Adrenal gland (tissue), 12 donors: ENCODE results near the gene NXPH1. TPM values are rescaled to one million over a fixed set of nuclear protein-coding genes. Genes with fewer than 3 reads are reported as not detected.
A peak's percentile ranks its signal among the peaks of the same experiment; 100 is the strongest.

Experiments
- DNase-seq, 7 donors: peaks; one replicate each; pipeline ENCODE4 v3.0.0-alpha.2; 2019 to 2020
- H3K27ac ChIP-seq, 5 donors: fragments of 200-600 bp; sonication (generic) in 4 of 5; 1 replicate in 3 of 5; 2 replicates in 2 of 5; pipeline versions ENCODE4 v1.5.1 to v1.8.0; 2016 to 2020; ENCODE audit warnings: mild to moderate bottlenecking in 1 of 5
- H3K27me3 ChIP-seq: fragments of 200-600 bp; 2 replicates; pipeline ENCODE4 v1.8.0; 2021
- H3K36me3 ChIP-seq, 2 donors: fragments of 200-600 bp; replicated peaks in 1 of 2; 1 replicate in 1 of 2; 2 replicates in 1 of 2; pipeline versions ENCODE4 v1.5.1 to v1.8.0; 2018 to 2022
- H3K4me1 ChIP-seq, 2 donors: fragments of 200-600 bp; replicated peaks in 1 of 2; 1 replicate in 1 of 2; 2 replicates in 1 of 2; pipeline versions ENCODE4 v1.5.1 to v1.8.0; 2018 to 2021
- H3K4me3 ChIP-seq, 4 donors: fragments of 200-600 bp; sonication (generic) in 3 of 4; one replicate each; pipeline ENCODE4 v1.5.1; 2016 to 2018
- H3K9me3 ChIP-seq, 3 donors: fragments of 200-600 bp; sonication (generic) in 1 of 3; replicated peaks in 1 of 3; 1 replicate in 2 of 3; 2 replicates in 1 of 3; pipeline versions ENCODE4 v1.5.1 to v1.8.0; 2016 to 2021
- POLR2A ChIP-seq, 2 donors: fragments of 450-650 bp; IDR thresholded peaks; one replicate each; pipeline ENCODE4 v1.6.1; 2017; ENCODE audit warnings: antibody characterized with exemption in 2 of 2, mild to moderate bottlenecking in 2 of 2, moderate library complexity in 1 of 2
- WGBS, 4 donors: extraction: QIAGEN DNeasy Blood & Tissue Kit in 2 of 4; methylation state at CpG; one replicate each; pipeline versions ENCODE4 v1.1.5 to v1.1.7; 2013 to 2017; 5-methylcytosine and 5-hydroxymethylcytosine counted together
- intact Hi-C, 2 donors: fragments of 100-400 bp; cut with DNase I; formaldehyde crosslinking; loops; one replicate each; pipeline versions ENCODE4 v1.14.1 to v1.15.0; 2022 to 2023
- polyA plus RNA-seq, 3 donors: library from polyadenylated mRNA; stranded (reverse); fragments of 200-250 nt in 2 of 3; fragments of 350-450 nt in 1 of 3; fragmentation: Illumina TruSeq in 1 of 3; extraction: RNeasy Lipid Tissue Mini Kit (QIAGEN cat#74804) in 1 of 3; gene quantifications; one replicate each; pipeline ENCODE4 v1.2.3, GENCODE V29; 2013 to 2014
- total RNA-seq, 9 donors: library from RNA; depleted of rRNA in 4 of 9; stranded (reverse); fragments of >200 nt in 4 of 9; fragments of 120-200 nt in 1 of 9; fragmentation: NEBNext Ultra II Directional in 1 of 9; extraction: Animal tissue kit (Norgen Biotek cat#: 25700) in 1 of 9; gene quantifications; one replicate each; pipeline versions ENCODE4 v1.1.0 to v1.2.4, GENCODE V29; 2013 to 2023
- TF ChIP-seq, protein P1 (sequence below), 6 experiments: fragments of 450-650 bp in 4 of 6; fragments of 200-600 bp in 2 of 6; sonication (generic) in 1 of 6; IDR thresholded peaks; 1 replicate in 5 of 6; 2 replicates in 1 of 6; pipeline versions ENCODE4 v1.5.1 to v1.8.0; 2016 to 2021; ENCODE audit warnings: antibody characterized with exemption in 6 of 6, mild to moderate bottlenecking in 2 of 6, moderate library complexity in 1 of 6
- donor health status: healthy with polysubstance abuse.
- donor health status: Bipolar disorder and iron deficiency.
- donor health status: DM: yes; HTN: yes; CAD: no.
- donor health status: DM: no; HTN: no; CAD: no.
- donor health status: DM: no; HTN: no; CAD: no.
- donor health status: DM: yes; HTN: yes; CAD: no.

Gene NXPH1
- total and polyA plus RNA-seq, 12 donors, result 6.8 to 80.2 (median 40.7) TPM

DNA sequence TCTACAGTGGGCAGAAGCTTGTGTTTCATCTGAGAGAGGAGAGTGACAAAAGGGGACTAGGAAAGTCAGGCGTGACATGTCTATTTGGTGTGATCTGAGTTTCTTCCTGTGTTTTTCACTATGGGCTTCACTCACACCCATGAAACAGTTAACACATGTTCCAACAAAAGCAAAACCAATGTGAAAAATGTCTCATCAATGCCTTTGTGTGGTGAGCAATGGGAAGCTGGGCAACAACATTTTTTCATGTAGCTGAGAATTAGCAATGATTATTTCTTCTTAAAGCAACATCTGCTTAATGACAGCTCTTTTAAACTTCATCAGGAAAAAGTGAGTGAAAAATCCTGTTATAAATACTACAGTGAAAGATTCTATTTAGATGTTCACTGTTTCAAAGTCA, 76.2 kb downstream of the NXPH1 start:
- H3K36me3 ChIP-seq, result no peaks in the 10 kb centered on the region
- 87 to 94% (median 91%) methylated on average over 1 of the region's 1 CpG for WGBS, 4 donors
- no peak for DNase-seq
- no peak overlapping the region for H3K4me3 ChIP-seq
- no peak overlapping the region for H3K27ac ChIP-seq
- TF ChIP-seq POLR2A (IDR thresholded peaks at IDR 0.05), result no peak
- TF ChIP-seq, protein P1, sequence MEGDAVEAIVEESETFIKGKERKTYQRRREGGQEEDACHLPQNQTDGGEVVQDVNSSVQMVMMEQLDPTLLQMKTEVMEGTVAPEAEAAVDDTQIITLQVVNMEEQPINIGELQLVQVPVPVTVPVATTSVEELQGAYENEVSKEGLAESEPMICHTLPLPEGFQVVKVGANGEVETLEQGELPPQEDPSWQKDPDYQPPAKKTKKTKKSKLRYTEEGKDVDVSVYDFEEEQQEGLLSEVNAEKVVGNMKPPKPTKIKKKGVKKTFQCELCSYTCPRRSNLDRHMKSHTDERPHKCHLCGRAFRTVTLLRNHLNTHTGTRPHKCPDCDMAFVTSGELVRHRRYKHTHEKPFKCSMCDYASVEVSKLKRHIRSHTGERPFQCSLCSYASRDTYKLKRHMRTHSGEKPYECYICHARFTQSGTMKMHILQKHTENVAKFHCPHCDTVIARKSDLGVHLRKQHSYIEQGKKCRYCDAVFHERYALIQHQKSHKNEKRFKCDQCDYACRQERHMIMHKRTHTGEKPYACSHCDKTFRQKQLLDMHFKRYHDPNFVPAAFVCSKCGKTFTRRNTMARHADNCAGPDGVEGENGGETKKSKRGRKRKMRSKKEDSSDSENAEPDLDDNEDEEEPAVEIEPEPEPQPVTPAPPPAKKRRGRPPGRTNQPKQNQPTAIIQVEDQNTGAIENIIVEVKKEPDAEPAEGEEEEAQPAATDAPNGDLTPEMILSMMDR (IDR thresholded peaks at IDR 0.05), result no peak
- no peaks in the 10 kb centered on the region for H3K9me3 ChIP-seq
- intact Hi-C loops, result no loop called here
- peaks cover 0 to 9% of the 10 kb centered on the region in 2 donors for H3K4me1 ChIP-seq
- H3K27me3 ChIP-seq, result no peaks in the 10 kb centered on the region

DNA sequence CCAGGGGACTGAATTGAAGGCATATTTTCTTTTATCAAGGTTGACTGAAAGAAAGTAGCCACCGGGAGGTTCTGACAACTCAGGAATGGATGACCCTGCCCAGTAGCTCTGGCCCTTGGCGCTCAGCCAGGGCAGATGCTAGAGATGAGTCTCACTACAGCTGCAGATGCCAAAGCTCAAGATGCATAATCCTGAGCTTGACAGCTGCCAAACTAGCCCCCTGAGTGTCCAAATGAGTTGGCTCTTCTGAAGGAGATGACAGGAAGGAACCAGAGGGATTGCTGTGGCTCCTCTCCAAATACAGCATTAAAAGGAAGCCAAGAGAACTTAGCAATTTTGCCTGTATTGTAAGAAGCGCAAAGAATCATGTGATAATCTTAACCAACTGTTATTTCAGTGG, 78.4 kb downstream of the NXPH1 start:
- H3K4me3 ChIP-seq, result no peak overlapping the region
- H3K27ac ChIP-seq, result no peak overlapping the region
- intact Hi-C loops, result no loop called here
- peak; percentile 38 to 67 (median 57) for DNase-seq
- 48 to 59% (median 50%) methylated on average over 3 of the region's 3 CpGs for WGBS, 4 donors
- H3K27me3 ChIP-seq, result no peaks in the 10 kb centered on the region
- no peaks in the 10 kb centered on the region for H3K9me3 ChIP-seq
- TF ChIP-seq POLR2A (IDR thresholded peaks at IDR 0.05), result no peak
- TF ChIP-seq, protein P1 (IDR thresholded peaks at IDR 0.05), result no peak
- H3K36me3 ChIP-seq, result no peaks in the 10 kb centered on the region
- peaks cover 0 to 21% of the 10 kb centered on the region in 2 donors for H3K4me1 ChIP-seq

DNA sequence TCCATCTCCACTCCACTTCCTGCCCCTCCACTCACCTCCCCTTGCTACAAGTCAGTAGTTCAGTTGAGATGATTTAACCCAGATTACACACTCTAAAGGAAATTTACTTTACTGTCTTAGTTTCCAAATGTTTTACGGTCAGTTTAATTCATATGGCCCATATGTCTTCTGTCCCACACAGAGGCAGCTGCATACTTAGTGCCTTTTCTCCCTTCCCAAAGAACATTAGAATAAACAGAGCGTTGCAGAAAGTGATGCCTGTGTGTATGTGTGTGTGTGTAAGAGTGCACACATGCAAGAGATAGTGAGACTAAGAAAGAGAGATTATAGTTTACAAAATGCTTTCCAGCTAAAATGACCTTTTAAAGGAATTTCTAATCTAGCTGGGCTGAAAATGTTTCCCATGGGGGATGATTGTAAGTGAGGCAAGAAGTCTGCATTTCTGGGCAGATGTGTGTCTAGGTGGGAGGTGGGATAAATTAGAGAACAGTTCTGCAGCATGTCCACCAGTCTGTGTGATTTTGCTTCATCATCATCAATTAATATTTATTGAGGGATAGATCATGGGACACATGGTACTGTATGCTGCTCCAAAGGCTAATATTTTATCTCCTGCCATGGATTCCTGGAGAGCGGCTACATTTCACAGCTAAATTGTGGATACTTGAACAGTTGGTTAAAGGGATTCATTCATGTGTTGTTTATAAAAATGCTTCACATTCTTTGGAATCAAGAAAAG, 81.5 kb downstream of the NXPH1 start:
- no peaks in the 10 kb centered on the region for H3K36me3 ChIP-seq
- no peak overlapping the region for H3K4me3 ChIP-seq
- no peak overlapping the region for H3K27ac ChIP-seq
- intact Hi-C loops, result no loop called here
- TF ChIP-seq, protein P1 (IDR thresholded peaks at IDR 0.05), result no peak
- TF ChIP-seq POLR2A (IDR thresholded peaks at IDR 0.05), result no peak
- no peaks in the 10 kb centered on the region for H3K27me3 ChIP-seq
- H3K4me1 ChIP-seq, result peaks cover 0 to 23% of the 10 kb centered on the region in 2 donors
- no peak for DNase-seq
- no peaks in the 10 kb centered on the region for H3K9me3 ChIP-seq
- 50 to 68% (median 55%) methylated on average over 3 of the region's 3 CpGs for WGBS, 4 donors

DNA sequence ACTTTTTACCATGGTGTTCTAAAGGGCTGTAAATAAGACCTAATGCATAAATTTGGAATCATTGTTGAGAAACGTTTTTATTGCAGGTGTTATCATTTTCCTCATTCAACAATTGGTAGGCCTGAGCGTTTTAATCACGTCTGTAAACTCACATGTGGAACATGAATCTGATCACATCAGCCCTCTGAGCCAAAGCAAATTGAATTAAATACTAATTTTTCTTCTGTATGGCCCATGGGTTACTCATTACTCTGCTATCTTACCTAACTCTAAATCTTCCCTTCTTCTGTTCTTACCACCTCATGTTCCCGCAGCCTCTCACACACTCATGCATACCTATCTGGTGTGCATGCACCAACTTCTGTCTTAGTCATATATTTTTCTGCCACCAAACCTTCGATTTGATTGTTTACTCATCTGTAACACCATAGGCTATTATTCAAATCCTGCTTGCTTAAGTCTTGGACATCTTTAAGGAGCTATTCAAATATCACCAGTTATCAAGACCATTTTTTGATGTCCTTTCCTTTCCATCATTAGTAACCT, 82.3 kb downstream of the NXPH1 start:
- Histone ChIP-seq H3K27ac (no peak overlapping the region), H3K4me1 (peaks cover 0 to 21% of the 10 kb centered on the region in 2 donors), H3K9me3 (no peaks in the 10 kb centered on the region), H3K36me3 (no peaks in the 10 kb centered on the region), H3K27me3 (no peaks in the 10 kb centered on the region), H3K4me3 (no peak overlapping the region)
- TF ChIP-seq, protein P1 (IDR thresholded peaks at IDR 0.05), result no peak
- no peak for TF ChIP-seq POLR2A (IDR thresholded peaks at IDR 0.05)
- DNase-seq, result no peak
- WGBS, 4 donors, result 64 to 75% (median 73%) methylated on average over 5 of the region's 5 CpGs
- intact Hi-C loops, result no loop called here
